ENCODE measurements around the gene SESN1. TPM values are rescaled to one million over a fixed set of nuclear protein-coding genes. Genes with fewer than 3 reads are reported as not detected.

The SESN1 gene
- polyA plus RNA-seq, 2 of the 4 experiments (the other 2 are of a cell fraction), result 7.9 to 13.9 TPM

DNA sequence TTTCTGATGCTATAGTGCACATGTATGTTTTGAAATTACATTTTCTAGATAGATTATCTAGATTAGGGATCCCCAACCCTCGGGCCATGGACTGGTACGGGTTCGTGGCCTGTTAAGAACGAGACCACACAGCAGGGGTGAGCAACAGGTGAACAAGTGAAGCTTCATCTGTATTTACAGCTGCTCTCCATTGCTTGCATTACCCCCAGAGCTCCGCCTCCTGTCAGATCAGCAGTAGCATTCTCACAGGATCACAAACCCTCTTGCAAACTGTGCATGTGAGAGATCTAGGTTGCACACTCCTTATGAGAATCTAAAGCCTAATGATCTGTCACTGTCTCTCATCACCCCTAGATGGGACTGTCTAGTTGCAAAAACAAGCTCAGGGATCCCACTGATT, 11.0 kb upstream of the SESN1 start:
- Histone ChIP-seq H3K4me1 (no peaks in the 10 kb centered on the region; the same call in 2 of the 3 replicates), H3K4me3 (no peak overlapping the region), H3K27ac (no peak overlapping the region), H3K9me3 (no peaks in the 10 kb centered on the region), H3K4me2 (no peak overlapping the region)
- no peak for DNase-seq (ENCODE audit: low read depth in 1 of 2, low spot score in 1 of 2)
- no peak for ATAC-seq
- ChIA-PET POLR2A (no interaction called here), CTCF (no interaction called here)
- no peak for FAIRE-seq
- whole genome bisulfite sequencing (ENCODE audit: missing lambda C conversion rate), result 83% methylated on average over 5 of the region's 5 CpGs
- TF ChIP-seq HOXA7 (CRISPR knock-in tag; IDR thresholded peaks at IDR 0.05), result no peak
- no peak for TF ChIP-seq GATA3 (IDR thresholded peaks at IDR 0.05; ENCODE audit: borderline replicate concordance)
- no peak for TF ChIP-seq ZFP36 (IDR thresholded peaks at IDR 0.05; ENCODE audit: borderline replicate concordance, partially characterized antibody)
- no peak for TF ChIP-seq NR3C1 (IDR thresholded peaks at IDR 0.05)
- no peak for TF ChIP-seq ELK1 (IDR thresholded peaks at IDR 0.05; ENCODE audit: low read depth, low read length)
- no peak for TF ChIP-seq HEYL (CRISPR knock-in tag; IDR thresholded peaks at IDR 0.05)
- no peak for TF ChIP-seq FOSB (CRISPR knock-in tag; IDR thresholded peaks at IDR 0.05)
- TF ChIP-seq RNF2 (IDR thresholded peaks at IDR 0.05; ENCODE audit: borderline replicate concordance, low read depth), result no peak
- no peak for TF ChIP-seq MAZ (IDR thresholded peaks at IDR 0.05; ENCODE audit: borderline replicate concordance, low read depth, low read length)
- TF ChIP-seq NFE2L2 (conservative IDR thresholded peaks at IDR 0.05; ENCODE audit: low read length), result no peak
- no peak for TF ChIP-seq ZNF302 (CRISPR knock-in tag; IDR thresholded peaks at IDR 0.05)
- TF ChIP-seq KDM1A (IDR thresholded peaks at IDR 0.05; ENCODE audit: low read depth), result no peak
- no peak for TF ChIP-seq ZC3H11A (IDR thresholded peaks at IDR 0.05)
- no peak for TF ChIP-seq HMGXB4 (CRISPR knock-in tag; IDR thresholded peaks at IDR 0.05; ENCODE audit: borderline replicate concordance)
- no peak for TF ChIP-seq HOXB5 (CRISPR knock-in tag; IDR thresholded peaks at IDR 0.05)
- no peak for TF ChIP-seq POLR2A (IDR thresholded peaks at IDR 0.05; ENCODE audit: low read length)
- TF ChIP-seq PBX3 (IDR thresholded peaks at IDR 0.05), result no peak

DNA sequence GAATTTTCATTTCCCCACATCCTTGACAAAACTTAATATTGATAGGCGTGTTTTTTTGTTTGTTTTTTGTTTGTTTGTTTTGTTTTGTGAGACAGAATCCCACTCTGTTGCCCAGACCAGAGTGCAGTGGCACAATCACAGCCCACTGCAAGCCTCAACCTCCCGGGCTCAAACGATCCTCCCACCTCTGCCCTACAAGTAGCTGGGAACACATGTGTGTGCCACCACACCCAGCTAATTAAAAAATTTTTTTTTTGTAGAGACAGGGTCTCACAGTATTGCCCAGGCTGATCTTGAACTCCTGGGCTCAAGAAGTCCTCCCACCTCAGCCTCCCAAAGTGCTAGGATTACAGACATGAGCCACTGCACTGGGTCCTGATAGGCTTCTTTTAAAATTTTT, 9.9 kb upstream of the SESN1 start:
- no peak for FAIRE-seq
- CTCF ChIA-PET, result no interaction called here
- H3K27ac ChIP-seq, result no peak overlapping the region
- no peak for ATAC-seq
- DNase-seq (ENCODE audit: low read depth in 1 of 2, low spot score in 1 of 2), result no peak
- no peak overlapping the region for H3K4me2 ChIP-seq
- H3K4me3 ChIP-seq, result no peak overlapping the region
- H3K4me1 ChIP-seq, result no peaks in the 10 kb centered on the region; the same call in 2 of the 3 replicates
- no peaks in the 10 kb centered on the region for H3K9me3 ChIP-seq
- WGBS (ENCODE audit: missing lambda C conversion rate), result 81% methylated on average over 3 of the region's 3 CpGs
- POLR2A ChIA-PET, result interaction anchor here (0.7 kb wide), 1 partner anchor 10 kb away, joined by 9 read pairs; the partner anchor contains the start of gene SESN1
- TF ChIP-seq POLR2A (IDR thresholded peaks at IDR 0.05; ENCODE audit: low read length) (no peak), HMGXB4 (CRISPR knock-in tag; IDR thresholded peaks at IDR 0.05; ENCODE audit: borderline replicate concordance) (no peak), MAX (IDR thresholded peaks at IDR 0.05) (no peak), PBX3 (IDR thresholded peaks at IDR 0.05) (no peak), PHF8 (IDR thresholded peaks at IDR 0.05; ENCODE audit: borderline replicate concordance, low read depth) (no peak), RFX5 (IDR thresholded peaks at IDR 0.05) (no peak), ZSCAN20 (CRISPR knock-in tag; IDR thresholded peaks at IDR 0.05) (no peak), POLR2AphosphoS2 (conservative IDR thresholded peaks at IDR 0.05; ENCODE audit: low read length) (no peak), CEBPB (IDR thresholded peaks at IDR 0.05) (no peak), NR3C1 (IDR thresholded peaks at IDR 0.05) (no peak), TP53 (CRISPR knock-in tag; IDR thresholded peaks at IDR 0.05) (no peak), HEYL (CRISPR knock-in tag; IDR thresholded peaks at IDR 0.05) (no peak), SMC3 (IDR thresholded peaks at IDR 0.05) (no peak), BHLHE40 (IDR thresholded peaks at IDR 0.05; ENCODE audit: low read depth, low read length) (no peak), MAFK (IDR thresholded peaks at IDR 0.05; ENCODE audit: partially characterized antibody) (no peak), FOSB (CRISPR knock-in tag; IDR thresholded peaks at IDR 0.05) (no peak), HOXA7 (CRISPR knock-in tag; IDR thresholded peaks at IDR 0.05) (no peak)
